LNCaP clone FGC (cell line): ENCODE data around the gene ZNF621.
"Not testable (repeated sequence)": the region's sequence is repeated elsewhere in the genome, so short reads cannot be mapped to it uniquely, and the experiment has no call there.

Experiments used
- DNase-seq: peaks from one replicate; pipeline ENCODE4 v3.0.0-alpha.2; 2011; ENCODE audit warnings: low read depth
- H3K4me3 ChIP-seq: 2 replicates; pipeline ENCODE4 v1.5.1; 2011; ENCODE audit warnings: mild to moderate bottlenecking, low read depth, low read length, control low read depth
- CTCF ChIP-seq: IDR thresholded peaks from 2 replicates; pipeline ENCODE4 v1.5.1; 2012; ENCODE audit warnings: mild to moderate bottlenecking; ENCODE audit not compliant: control insufficient read depth, insufficient read depth; ENCODE audit errors: extremely low read depth

ZNF621 gene

DNA sequence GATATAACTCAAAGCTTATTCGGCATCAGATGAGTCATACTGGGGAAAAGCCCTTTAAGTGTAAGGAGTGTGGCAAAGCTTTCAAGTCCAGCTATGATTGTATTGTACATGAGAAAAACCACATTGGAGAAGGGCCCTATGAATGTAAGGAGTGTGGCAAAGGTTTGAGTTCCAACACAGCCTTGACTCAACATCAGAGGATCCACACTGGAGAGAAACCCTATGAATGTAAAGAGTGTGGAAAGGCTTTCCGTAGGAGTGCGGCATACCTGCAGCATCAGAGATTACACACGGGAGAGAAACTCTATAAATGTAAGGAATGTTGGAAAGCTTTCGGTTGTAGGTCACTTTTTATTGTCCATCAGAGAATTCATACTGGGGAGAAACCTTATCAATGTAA is 7.5 kb downstream of the ZNF621 start:
- no peak for TF ChIP-seq CTCF
- no peak overlapping the region for H3K4me3 ChIP-seq
- DNase-seq: no peak

DNA sequence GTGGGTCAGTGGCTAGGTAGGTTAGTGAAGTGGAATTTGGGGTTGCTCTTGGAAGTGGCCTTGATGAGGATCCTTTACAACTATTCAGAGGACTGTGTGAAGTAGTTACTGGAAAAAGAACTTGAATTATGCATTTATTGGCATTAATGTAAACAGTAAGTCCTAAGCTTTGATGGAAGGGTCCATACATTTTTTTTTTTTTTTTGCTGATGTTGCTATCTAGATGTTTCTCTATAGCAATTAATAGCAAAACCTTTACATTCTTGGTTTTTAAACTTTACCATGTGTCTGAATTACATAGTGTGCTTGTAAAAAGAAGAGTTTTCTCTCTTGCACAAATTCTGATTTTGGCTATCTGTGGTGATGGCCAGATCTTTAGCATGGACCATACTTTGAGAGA is 9.5 kb downstream of the ZNF621 start:
- DNase-seq: no peak
- H3K4me3 ChIP-seq: no peak overlapping the region
- TF ChIP-seq CTCF: no peak

DNA sequence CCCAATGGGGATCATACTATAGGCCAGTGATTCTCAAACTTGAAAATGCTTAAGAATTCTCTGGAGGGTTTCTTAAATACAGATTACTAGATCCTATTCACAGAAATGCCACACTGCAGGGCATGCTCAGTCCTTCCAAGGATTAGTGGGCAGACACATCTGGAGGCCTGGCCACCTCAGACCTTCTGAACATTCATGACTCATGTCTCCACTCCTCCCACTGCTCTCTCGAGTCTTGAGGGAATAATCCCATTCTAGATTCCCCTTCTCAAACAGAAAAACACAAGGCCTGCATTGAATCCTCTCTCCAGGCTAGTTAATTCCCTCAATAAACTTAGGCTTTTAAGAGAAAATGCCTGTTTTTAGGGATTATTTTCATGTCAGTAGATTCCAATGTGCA is 22.1 kb downstream of the ZNF621 start:
- no peak for DNase-seq

GRCh38 chr3:40550167-40550566 is 25.4 kb downstream of the ZNF621 start:
- no peak for DNase-seq
- no peak overlapping the region for H3K4me3 ChIP-seq
- no peak for TF ChIP-seq CTCF

More for the DNA sequence above, 22.1 kb downstream of the ZNF621 start:
- no peak for TF ChIP-seq CTCF
- no peak overlapping the region for H3K4me3 ChIP-seq

GRCh38 chr3:40557575-40558161 is 32.9 kb downstream of the ZNF621 start:
- no peak for TF ChIP-seq CTCF
- DNase-seq: no peak
- H3K4me3 ChIP-seq: no peak overlapping the region

DNA sequence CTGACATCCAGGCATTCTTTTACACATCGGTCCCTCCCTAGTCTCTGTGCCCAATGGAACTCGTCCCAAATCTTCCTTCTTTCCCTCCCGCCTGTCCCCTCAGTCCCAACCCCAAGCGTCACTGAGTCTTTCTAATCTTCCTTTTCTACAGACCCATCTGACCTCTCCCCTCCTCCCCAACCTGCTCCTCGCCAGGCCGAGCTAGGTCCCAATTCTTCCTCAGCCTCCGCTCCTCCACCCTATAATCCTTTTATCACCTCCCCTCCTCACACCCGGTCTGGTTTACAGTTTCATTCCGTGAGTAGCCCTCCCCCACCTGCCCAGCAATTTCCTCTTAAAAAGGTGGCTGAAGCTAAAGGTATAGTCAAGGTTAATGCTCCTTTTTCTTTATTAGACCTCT is 37.7 kb downstream of the ZNF621 start:
- H3K4me3 ChIP-seq, DNase-seq: not testable (repeated sequence)

GRCh38 chr3:40565629-40566028 is 40.9 kb downstream of the ZNF621 start:
- not testable (repeated sequence) for DNase-seq, H3K4me3 ChIP-seq

DNA sequence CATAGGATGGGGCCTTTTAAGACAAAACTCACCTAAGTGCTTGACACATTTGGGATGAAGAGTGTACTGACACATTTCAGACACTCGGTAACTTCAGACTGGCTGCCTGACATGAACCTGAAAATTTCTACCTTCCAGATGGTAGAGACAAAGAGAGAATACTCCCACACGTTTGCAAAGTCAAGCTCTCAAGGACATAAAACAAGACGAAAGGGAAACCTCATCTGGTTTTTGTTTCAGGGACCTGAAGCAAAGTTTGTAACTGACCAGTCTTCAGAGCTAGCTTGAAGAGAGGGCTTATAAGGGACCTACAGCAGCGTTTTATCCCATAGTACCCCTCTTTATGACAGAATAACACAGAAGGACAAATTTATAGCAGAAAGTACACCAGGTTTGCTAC is 41.9 kb downstream of the ZNF621 start:
- DNase-seq: no peak
- H3K4me3 ChIP-seq: no peak overlapping the region
- TF ChIP-seq CTCF: no peak
